SK-N-SH (cell line): Measurements from ENCODE around the gene NDUFV2. TPM values are rescaled to one million over a fixed set of nuclear protein-coding genes. Genes with fewer than 3 reads are reported as not detected.

ENCODE experiments used
- CTCF ChIA-PET: fragments of 300-600, 350-600 bp; formaldehyde crosslinking; extraction: SDS; loops from one replicate; lab custom pipeline; 2021; lab: Yijun Ruan, JAX
- POLR2A ChIA-PET: fragments of 350-600 bp; sonication (Branson Sonifier 250); formaldehyde crosslinking; extraction: SDS; loops from one replicate; lab custom pipeline; 2020; ENCODE audit warnings: antibody characterized with exemption, inconsistent platforms; lab: Yijun Ruan, JAX
- DNase-seq: peaks from one replicate; pipeline ENCODE4 v3.0.0; 2012
- H2AFZ ChIP-seq: fragments of 200-600 bp; sonication (generic); 2 replicates; pipeline ENCODE4 v1.8.1; 2016; ENCODE audit warnings: antibody characterized with exemption, mild to moderate bottlenecking, low read depth
- H3F3A ChIP-seq: fragments of 200-600 bp; sonication (generic); replicated peaks from 2 replicates; pipeline ENCODE3; 2016; ENCODE audit warnings: antibody characterized with exemption, mild to moderate bottlenecking; ENCODE audit not compliant: insufficient read depth
- H3K27ac ChIP-seq, 2 experiments: fragments of 200-500 bp in 1 of 2; fragments of 200-600 bp in 1 of 2; sonication (Bioruptor generic) in 1 of 2; sonication (generic), shearing (Covaris generic) in 1 of 2; 2 replicates each; pipeline versions ENCODE4 v1.5.1 to v1.6.1; 2014 to 2016; ENCODE audit warnings: low read depth in 2 of 2, inconsistent platforms in 1 of 2, low read length in 1 of 2, mild to moderate bottlenecking in 1 of 2, mixed read lengths in 1 of 2
- H3K27me3 ChIP-seq: fragments of 200-600 bp; sonication (generic), shearing (Covaris generic); 2 replicates; pipeline ENCODE4 v1.6.1; 2016; ENCODE audit warnings: mixed run types; ENCODE audit not compliant: insufficient read depth
- H3K36me3 ChIP-seq, 2 experiments: fragments of 200-500 bp in 1 of 2; fragments of 200-600 bp in 1 of 2; sonication (Bioruptor generic) in 1 of 2; sonication (generic) in 1 of 2; replicated peaks in 1 of 2; 2 replicates each; pipeline versions ENCODE3 to v1.5.1; 2014 to 2016; ENCODE audit warnings: low read length in 1 of 2, mild to moderate bottlenecking in 1 of 2; ENCODE audit not compliant: insufficient read depth in 2 of 2, control insufficient read depth in 1 of 2
- H3K4me1 ChIP-seq, 2 experiments: fragments of 200-500 bp in 1 of 2; fragments of 200-600 bp in 1 of 2; sonication (Bioruptor generic) in 1 of 2; sonication (generic), shearing (Covaris generic) in 1 of 2; 2 replicates each; pipeline versions ENCODE4 v1.5.1 to v1.6.1; 2014 to 2016; ENCODE audit warnings: low read depth in 1 of 2, low read length in 1 of 2, mixed run types in 1 of 2; ENCODE audit not compliant: insufficient read depth in 2 of 2, control insufficient read depth in 1 of 2
- H3K4me2 ChIP-seq: fragments of 200-600 bp; sonication (generic), shearing (Covaris generic); 2 replicates; pipeline ENCODE4 v1.6.1; 2017; ENCODE audit warnings: mixed run types
- H3K4me3 ChIP-seq, 2 experiments: fragments of 200-500 bp in 1 of 2; fragments of 200-600 bp in 1 of 2; sonication (Bioruptor generic) in 1 of 2; sonication (generic), shearing (Covaris generic) in 1 of 2; 2 replicates each; pipeline versions ENCODE4 v1.5.1 to v1.8.1; 2014 to 2016; ENCODE audit warnings: low read depth in 2 of 2, inconsistent platforms in 1 of 2, low read length in 1 of 2, mild to moderate bottlenecking in 1 of 2, mixed read lengths in 1 of 2, moderate library complexity in 1 of 2
- H3K79me2 ChIP-seq: fragments of 200-600 bp; sonication (generic); 2 replicates; pipeline ENCODE4 v1.8.1; 2017; ENCODE audit warnings: mild to moderate bottlenecking; ENCODE audit not compliant: insufficient read depth
- H3K9ac ChIP-seq: fragments of 200-600 bp; sonication (generic); 2 replicates; pipeline ENCODE4 v1.6.1; 2017; ENCODE audit warnings: mixed run types
- H3K9me2 ChIP-seq: fragments of 200-600 bp; sonication (generic); 2 replicates; pipeline ENCODE4 v1.6.1; 2017; ENCODE audit warnings: mixed run types
- H3K9me3 ChIP-seq: fragments of 200-600 bp; sonication (generic); 2 replicates; pipeline ENCODE4 v1.6.1; 2017; ENCODE audit warnings: mixed run types, mild to moderate bottlenecking, moderate library complexity
- H4K20me1 ChIP-seq: fragments of 200-600 bp; sonication (generic); 2 replicates; pipeline ENCODE4 v1.6.1; 2017; ENCODE audit warnings: mild to moderate bottlenecking, mixed run types; ENCODE audit not compliant: insufficient read depth
- FOXJ3 ChIP-seq: sonication (generic); formaldehyde crosslinking; IDR thresholded peaks from 2 replicates; pipeline ENCODE4 v1.5.1; 2020; ENCODE audit warnings: mild to moderate bottlenecking, missing genetic modification reagents
- FOXM1 ChIP-seq: IDR thresholded peaks from 2 replicates; pipeline ENCODE4 v1.4.0; 2012; ENCODE audit warnings: low read depth, mild to moderate bottlenecking
- WGBS: methylation state at CpG from one replicate; pipeline ENCODE4 v1.1.6; 2017; ENCODE audit warnings: low lambda C conversion rate; 5-methylcytosine and 5-hydroxymethylcytosine counted together
- polyA plus RNA-seq, 3 experiments: library from polyadenylated mRNA; depleted of rRNA; stranded (reverse); fragments of >200 nt; gene quantifications; 2 replicates each; pipeline ENCODE4 v1.2.3, GENCODE V29; 2012
- TF ChIP-seq, protein P1 (sequence below): IDR thresholded peaks from 2 replicates; pipeline ENCODE4; 2012
- TF ChIP-seq, protein P2 (sequence below): IDR thresholded peaks from 2 replicates; pipeline ENCODE4 v1.6.1; 2012; ENCODE audit warnings: mild to moderate bottlenecking, low read depth, low read length, moderate library complexity

The NDUFV2 gene
- polyA plus RNA-seq, 1 of the 3 experiments (the other 2 are of a cell fraction), result 101 TPM

DNA sequence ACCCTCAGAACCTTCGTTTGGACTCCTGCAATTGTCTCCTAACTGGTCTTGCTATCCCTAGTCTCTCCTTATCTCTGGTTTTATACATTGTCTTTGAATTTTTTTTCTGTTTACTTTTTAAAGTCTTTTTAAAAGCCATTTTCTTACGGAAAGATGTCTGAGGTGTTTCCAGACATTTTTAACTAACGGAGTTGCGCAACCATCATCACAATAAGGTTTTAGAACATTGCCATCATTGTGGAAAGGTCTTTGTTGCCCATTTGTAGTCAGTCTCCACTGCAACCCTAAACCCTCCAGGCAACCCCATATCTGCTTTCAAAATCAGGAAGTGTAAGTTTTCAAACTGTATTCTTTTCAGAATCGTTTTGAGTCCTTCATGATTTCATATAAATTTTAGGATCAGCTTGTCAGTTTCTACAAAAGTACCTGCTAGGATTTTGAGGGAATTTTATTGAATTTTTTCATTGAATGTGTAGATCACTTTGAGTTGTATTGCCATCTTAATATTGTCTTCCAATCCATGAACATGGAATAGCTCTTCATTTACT lies 80.4 kb downstream of the NDUFV2 start:
- Histone ChIP-seq H3K27me3 (no peaks in the 10 kb centered on the region), H3K27ac (no peak overlapping the region), H2AFZ (no peak overlapping the region), H3K9me3 (no peaks in the 10 kb centered on the region), H3K4me3 (no peak overlapping the region), H4K20me1 (peaks cover 13% of the 10 kb centered on the region; the same call in 1 of the 2 replicates), H3K9me2 (no peaks in the 10 kb centered on the region), H3K4me1 (no peaks in the 10 kb centered on the region), H3K36me3 (peaks cover 11 to 24% of the 10 kb centered on the region in 2 experiments), H3K4me2 (no peak overlapping the region), H3K79me2 (peaks cover 49% of the 10 kb centered on the region), H3K9ac (no peak overlapping the region), H3F3A (peaks cover 8% of the 10 kb centered on the region)
- WGBS, result 77% methylated on average over 5 of the region's 5 CpGs
- TF ChIP-seq, protein P1, sequence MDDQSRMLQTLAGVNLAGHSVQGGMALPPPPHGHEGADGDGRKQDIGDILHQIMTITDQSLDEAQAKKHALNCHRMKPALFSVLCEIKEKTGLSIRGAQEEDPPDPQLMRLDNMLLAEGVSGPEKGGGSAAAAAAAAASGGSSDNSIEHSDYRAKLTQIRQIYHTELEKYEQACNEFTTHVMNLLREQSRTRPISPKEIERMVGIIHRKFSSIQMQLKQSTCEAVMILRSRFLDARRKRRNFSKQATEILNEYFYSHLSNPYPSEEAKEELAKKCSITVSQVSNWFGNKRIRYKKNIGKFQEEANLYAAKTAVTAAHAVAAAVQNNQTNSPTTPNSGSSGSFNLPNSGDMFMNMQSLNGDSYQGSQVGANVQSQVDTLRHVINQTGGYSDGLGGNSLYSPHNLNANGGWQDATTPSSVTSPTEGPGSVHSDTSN, result no peak
- TF ChIP-seq FOXJ3 (CRISPR knock-in tag) (no peak), FOXM1 (no peak)
- TF ChIP-seq, protein P2, sequence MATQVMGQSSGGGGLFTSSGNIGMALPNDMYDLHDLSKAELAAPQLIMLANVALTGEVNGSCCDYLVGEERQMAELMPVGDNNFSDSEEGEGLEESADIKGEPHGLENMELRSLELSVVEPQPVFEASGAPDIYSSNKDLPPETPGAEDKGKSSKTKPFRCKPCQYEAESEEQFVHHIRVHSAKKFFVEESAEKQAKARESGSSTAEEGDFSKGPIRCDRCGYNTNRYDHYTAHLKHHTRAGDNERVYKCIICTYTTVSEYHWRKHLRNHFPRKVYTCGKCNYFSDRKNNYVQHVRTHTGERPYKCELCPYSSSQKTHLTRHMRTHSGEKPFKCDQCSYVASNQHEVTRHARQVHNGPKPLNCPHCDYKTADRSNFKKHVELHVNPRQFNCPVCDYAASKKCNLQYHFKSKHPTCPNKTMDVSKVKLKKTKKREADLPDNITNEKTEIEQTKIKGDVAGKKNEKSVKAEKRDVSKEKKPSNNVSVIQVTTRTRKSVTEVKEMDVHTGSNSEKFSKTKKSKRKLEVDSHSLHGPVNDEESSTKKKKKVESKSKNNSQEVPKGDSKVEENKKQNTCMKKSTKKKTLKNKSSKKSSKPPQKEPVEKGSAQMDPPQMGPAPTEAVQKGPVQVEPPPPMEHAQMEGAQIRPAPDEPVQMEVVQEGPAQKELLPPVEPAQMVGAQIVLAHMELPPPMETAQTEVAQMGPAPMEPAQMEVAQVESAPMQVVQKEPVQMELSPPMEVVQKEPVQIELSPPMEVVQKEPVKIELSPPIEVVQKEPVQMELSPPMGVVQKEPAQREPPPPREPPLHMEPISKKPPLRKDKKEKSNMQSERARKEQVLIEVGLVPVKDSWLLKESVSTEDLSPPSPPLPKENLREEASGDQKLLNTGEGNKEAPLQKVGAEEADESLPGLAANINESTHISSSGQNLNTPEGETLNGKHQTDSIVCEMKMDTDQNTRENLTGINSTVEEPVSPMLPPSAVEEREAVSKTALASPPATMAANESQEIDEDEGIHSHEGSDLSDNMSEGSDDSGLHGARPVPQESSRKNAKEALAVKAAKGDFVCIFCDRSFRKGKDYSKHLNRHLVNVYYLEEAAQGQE, result no peak
- no peak for DNase-seq
- POLR2A ChIA-PET, result interaction anchor here (0.6 kb wide), 1 partner anchor 33 kb away, joined by 3 read pairs; no protein-coding TSS in a partner anchor
- CTCF ChIA-PET, result no interaction called here

Other genes starting within 250 kb of the NDUFV2 start
- gene ANKRD12, start 34.1 kb downstream of the NDUFV2 start, polyA plus RNA-seq (2012; rRNA removed), result 1.1 and 1.3 TPM in 2 replicates
- 44.0 and 52.0 TPM in 2 replicates for gene TWSG1, start 232.1 kb downstream of the NDUFV2 start, polyA plus RNA-seq (2012; rRNA removed)